HG03135 (cell line): ENCODE results near the gene ATP12A.

Source experiments
- ATAC-seq: cut with Tn5 transposase; IDR thresholded peaks from one replicate; pipeline ENCODE4 v1.9.1; 2021; ENCODE audit warnings: mild to moderate bottlenecking, moderate library complexity; ENCODE audit not compliant: unreplicated experiment

Gene ATP12A

GRCh38 chr13:24680258-24680920 lies at the start of gene ATP12A:
Gene ATP12A (plus strand): TSS chr13:24680408. CDS start chr13:24680744, 336 bp downstream.
- no peak for ATAC-seq

DNA sequence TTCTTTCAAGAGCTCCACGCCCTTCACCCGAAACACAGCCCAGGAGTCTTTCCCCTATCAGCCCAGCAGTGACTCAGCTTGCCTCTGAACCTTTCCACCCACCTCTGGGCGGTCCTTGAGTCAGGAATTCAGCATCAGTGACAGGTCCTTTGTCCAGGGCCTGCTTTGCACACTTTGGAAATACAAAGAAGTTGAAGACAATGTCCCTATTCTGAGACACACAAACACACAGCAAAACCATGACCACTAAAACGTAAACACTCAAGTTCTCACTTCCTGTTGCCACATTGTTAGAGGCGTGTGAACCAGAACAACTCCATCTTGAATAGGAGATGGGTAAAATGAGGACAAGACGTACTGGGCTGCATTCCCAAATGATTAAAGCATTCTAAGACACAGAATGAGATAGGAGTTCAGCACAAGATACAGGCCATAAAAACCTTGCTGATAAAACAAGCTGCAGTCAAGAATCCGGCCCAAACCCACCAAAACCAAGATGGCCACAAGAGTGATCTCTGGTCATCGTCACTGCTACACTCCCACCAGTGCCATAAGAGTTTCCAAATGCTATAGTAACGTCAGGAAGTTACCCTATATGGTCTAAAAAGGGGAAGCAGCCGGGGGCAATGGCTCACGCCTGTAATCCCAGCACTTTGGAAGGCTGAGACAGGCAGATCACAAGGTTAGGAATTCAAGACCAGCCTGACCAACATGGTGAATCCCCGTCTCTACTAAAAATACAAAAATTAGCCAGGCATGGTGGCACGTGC lies 49.2 kb upstream of the ATP12A start:
- no peak for ATAC-seq

- no peak for ATAC-seq
These were observed 48.3 kb upstream of the ATP12A start for GRCh38 chr13:24631922-24632321.

DNA sequence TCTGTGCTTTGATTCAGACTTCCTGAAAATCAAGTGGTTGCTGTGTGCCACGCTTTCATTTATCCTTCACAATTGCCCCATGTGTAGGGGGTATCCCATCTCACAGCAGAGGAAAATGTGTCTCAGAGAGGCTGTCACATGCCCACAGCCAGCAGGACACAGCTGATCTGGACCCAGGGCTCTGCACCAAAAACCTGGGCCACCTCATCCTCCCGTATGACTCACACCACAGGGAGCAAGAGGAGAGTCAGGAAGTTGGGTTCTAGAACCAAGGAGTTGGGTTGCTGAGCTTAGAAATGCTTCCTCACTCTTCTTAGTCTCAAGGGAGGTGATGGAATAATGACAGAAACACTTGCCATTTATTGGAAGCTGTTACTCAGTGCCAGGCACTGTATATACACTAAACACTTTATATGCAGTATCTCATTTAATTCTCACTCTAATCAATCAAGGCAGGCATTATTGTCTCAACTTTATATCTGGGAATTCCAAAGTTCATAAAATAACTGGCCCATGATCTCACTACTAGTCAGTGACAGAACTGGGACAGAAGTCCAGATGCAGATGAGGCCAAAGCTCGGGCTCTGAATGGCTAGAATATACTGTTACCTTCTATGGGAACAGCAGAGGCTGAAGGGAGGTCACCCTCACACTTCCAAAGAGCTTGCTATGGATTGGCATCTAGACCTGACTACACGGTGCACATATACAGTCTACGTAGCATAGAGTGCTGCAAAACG lies 47.7 kb upstream of the ATP12A start:
- no peak for ATAC-seq

GRCh38 chr13:24636776-24637175 lies 43.4 kb upstream of the ATP12A start:
- no peak for ATAC-seq

DNA sequence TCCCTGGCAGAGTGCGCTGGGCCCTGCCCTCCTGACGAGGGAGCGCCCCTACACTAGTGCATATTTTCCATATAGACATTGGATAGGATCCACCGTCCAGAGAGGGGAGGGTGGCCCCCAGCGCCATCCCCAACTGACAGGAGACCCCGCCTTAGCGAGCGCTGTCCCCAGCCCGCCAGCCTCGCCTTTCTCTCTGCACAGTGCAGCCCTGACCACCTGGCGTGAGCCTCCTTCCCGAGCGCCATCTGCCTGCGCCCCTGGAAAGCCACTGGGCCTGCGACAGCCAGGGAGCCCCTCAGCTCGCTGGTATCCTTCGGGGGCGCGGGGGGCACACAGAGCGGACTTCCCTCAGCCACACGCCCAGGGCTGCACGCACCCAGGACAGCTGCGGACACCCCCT lies 42.1 kb upstream of the ATP12A start:
- ATAC-seq = no peak

GRCh38 chr13:24640752-24641151 lies 39.5 kb upstream of the ATP12A start:
- no peak for ATAC-seq

- ATAC-seq = no peak
These were observed 38.0 kb upstream of the ATP12A start for GRCh38 chr13:24642219-24642618.

- ATAC-seq = no peak
These were observed 36.2 kb upstream of the ATP12A start for GRCh38 chr13:24644036-24644435.

GRCh38 chr13:24648271-24648670 lies 31.9 kb upstream of the ATP12A start:
- ATAC-seq = no peak

DNA sequence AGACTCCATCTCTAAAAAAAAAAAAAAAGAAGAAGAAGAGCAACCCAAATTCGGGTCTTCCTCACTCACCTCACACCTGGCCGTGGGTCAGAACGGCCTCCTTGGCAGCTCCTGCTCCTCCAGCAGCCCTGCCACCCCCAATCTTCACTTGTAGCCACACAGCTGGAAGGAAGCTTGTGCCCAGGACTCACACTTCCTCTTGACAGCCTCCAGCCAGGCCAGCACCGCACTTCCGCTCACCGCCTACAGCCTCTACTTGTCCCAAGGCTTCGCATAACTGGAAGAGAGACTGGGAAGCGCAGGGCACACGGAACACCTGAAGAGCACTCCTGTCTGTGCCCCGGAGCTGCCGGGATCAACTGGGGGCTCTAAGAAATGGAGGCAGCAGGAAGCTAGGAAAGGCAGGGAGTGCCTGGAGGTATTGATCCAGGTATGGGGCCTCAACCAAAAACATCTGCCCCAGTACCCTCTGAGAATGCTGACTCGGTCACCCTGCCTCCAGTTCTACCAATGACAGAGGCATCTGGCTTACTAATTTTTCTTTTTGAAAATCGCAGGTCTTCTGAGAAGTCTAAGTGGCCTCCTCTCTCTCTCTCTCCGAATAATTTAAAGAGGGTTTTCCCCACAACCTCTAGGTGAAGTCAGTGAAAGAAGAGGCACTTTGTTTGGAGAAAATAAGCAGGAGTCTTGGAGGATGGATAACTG lies 31.1 kb upstream of the ATP12A start:
- no peak for ATAC-seq

- ATAC-seq = no peak
These were observed 30.5 kb upstream of the ATP12A start for GRCh38 chr13:24649688-24650043.

DNA sequence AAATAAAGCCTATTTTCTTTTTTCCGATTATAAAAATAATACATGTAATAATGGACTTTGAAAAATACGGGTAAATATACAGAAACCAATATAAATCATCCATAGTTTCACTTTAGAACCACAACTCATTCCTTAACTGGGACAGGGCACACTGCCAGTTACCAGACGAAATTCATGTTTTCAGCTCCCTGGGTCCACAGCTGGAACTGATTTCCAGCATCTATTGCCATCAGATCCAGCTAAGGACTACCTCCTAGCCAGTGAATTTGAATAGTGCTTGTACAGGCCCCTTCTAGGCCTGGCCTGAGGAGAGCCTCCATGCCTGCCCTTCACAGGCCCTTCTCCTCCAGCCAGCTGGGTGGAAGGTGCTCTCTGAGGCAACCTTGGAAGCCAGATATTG lies 30.0 kb upstream of the ATP12A start:
- ATAC-seq = no peak

DNA sequence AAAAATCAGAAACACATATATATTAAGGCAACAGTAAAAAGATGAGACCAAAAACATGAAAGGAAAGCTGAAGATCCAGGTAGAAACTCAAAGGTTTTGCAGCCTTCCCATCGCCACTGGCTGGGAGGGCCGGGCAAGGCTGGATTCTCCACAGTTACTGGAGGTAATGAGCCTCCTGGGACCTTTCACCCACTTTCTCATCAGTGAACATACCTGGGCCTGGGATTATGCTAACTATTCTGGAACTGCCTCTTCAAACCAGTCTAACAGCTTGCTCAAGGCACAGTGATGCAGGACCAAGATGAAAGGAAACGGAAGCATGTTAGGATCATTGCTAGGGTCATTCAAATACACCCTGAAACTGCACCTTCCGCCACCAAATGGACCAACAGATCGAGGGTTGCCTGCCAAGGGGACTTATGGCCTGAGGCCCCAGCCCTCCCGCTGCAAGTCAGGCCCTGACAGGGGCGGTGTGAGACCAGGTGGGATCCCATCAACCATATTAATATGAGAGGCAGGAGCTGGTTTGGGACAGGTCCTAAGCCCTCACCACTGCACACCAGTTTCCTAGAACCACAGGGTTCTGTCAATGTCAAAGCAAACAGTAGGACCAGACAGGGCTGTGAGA lies 28.4 kb upstream of the ATP12A start:
- no peak for ATAC-seq

- ATAC-seq = no peak
These were observed 27.8 kb upstream of the ATP12A start for GRCh38 chr13:24652359-24652758.

DNA sequence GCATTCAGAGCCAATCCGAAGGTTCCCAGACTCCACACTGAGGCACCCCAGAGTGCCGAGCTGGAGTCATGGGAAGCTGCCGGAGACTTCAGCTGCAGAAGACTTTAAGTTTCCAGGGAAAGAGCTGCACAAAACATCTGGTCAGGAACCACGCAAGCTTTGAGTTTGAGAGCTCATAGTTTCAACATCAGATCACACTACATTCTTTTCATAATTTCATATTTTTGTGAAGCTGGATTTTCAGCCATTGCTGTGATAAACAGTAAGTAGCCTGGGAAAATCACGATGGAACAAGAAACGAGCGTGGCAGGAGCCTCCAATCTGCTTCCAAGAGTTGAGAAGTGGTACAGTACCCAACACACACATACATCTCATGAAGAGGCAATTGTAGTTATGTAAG lies 25.5 kb upstream of the ATP12A start:
- no peak for ATAC-seq

DNA sequence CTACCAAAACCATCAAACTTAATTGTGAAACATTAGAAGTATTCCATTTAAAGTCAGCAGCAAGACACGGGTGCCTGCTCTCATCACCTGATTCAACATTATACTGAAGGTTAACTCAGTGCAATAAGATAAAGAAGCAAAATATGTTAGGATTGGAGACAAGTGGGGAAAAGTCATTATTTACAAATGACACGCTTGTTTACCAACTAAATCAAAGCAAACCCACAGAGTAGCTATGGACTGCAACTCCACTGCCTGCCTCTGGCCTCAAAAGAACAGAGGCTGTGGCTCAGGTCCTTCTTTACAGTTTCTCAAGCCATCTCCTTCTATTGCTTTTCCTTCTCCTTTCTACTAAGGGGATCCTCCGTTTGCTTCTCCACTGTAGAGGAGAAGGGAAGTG lies 21.0 kb upstream of the ATP12A start:
- ATAC-seq = no peak

DNA sequence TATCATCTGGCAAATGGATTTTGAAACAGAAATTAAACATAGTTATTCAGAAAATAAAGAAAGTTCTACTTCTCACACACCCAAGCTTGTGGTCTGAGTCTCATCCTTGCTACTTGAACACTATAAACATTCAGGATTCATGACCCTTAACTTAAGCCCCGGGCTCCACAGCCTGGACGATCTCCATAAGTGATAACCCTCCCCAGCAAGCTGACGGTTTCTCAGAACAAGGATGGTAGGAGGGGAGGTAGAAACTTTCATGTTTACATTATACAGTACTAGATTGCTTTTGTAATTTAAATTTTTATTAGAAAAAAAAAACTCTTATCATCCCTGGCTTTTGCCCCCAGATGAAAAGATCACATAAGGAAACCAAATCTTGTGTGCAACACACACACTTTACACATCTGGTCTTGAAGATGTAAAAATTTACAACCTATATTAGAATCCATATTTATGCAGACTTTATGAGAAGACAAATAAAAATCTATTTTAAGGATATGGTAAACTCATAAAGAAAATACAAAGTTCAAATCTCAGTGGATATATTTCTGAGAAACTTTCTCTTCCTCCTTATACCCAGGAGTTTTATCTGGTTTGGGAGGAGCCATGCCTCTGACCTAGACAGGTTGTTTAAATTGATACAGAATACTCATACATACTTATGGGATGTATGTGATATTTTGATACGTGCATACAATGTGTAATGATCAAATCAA lies 20.0 kb upstream of the ATP12A start:
- no peak for ATAC-seq

- no peak for ATAC-seq
These were observed 18.5 kb upstream of the ATP12A start for GRCh38 chr13:24661713-24662112.
